ENCODE results near the gene AVPR2. TPM values are rescaled to one million over a fixed set of nuclear protein-coding genes. Genes with fewer than 3 reads are reported as not detected.

The AVPR2 gene
- total and polyA plus RNA-seq, 9 of the 15 experiments (the other 6 are each of a cell fraction or from before 2014, with no cell fraction given) = not detected

GRCh38 chrX:153897899-153898298 is 6.6 kb upstream of the AVPR2 start (continued):
- no peak for TF ChIP-seq SRF (CRISPR knock-in tag; IDR thresholded peaks at IDR 0.05)
- TF ChIP-seq YBX1 (IDR thresholded peaks at IDR 0.05) = no peak; the same call in 1 of the 2 replicates
- no peak for TF ChIP-seq NR1H2 (CRISPR knock-in tag; IDR thresholded peaks at IDR 0.05)
- peak; percentile 95 for TF ChIP-seq SMARCE1 (IDR thresholded peaks at IDR 0.05)
- peak; percentile 63 for TF ChIP-seq FOSL1 (tag; conservative IDR thresholded peaks at IDR 0.05)
- TF ChIP-seq ARID1B (IDR thresholded peaks at IDR 0.05) = peak; percentile 99
- TF ChIP-seq ARNT (IDR thresholded peaks at IDR 0.05) = peak; percentile 97 to 98
- no peak for TF ChIP-seq SNIP1 (IDR thresholded peaks at IDR 0.05; ENCODE audit: low read depth)
- no peak for TF ChIP-seq ZBTB1 (CRISPR knock-in tag; IDR thresholded peaks at IDR 0.05; ENCODE audit: borderline replicate concordance, low read depth)
- TF ChIP-seq ZNF165 (CRISPR knock-in tag; IDR thresholded peaks at IDR 0.05; ENCODE audit: borderline replicate concordance) = no peak
- peak; percentile 55 for TF ChIP-seq MYC (IDR thresholded peaks at IDR 0.05; ENCODE audit: low read depth, low read length)
- TF ChIP-seq MYC (CRISPR knock-in tag; IDR thresholded peaks at IDR 0.05; ENCODE audit: borderline replicate concordance, low read depth) = no peak
- TF ChIP-seq ZBTB17 (CRISPR knock-in tag; IDR thresholded peaks at IDR 0.05) = peak; percentile 52; the same call in 1 of the 2 replicates
- TF ChIP-seq, protein P1, sequence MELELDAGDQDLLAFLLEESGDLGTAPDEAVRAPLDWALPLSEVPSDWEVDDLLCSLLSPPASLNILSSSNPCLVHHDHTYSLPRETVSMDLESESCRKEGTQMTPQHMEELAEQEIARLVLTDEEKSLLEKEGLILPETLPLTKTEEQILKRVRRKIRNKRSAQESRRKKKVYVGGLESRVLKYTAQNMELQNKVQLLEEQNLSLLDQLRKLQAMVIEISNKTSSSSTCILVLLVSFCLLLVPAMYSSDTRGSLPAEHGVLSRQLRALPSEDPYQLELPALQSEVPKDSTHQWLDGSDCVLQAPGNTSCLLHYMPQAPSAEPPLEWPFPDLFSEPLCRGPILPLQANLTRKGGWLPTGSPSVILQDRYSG (tag; conservative IDR thresholded peaks at IDR 0.05; ENCODE audit: low read depth) = 0 out of 2 replicates have a peak, but pooled peaks have one; percentile 50
- no peak for TF ChIP-seq ZNF23 (CRISPR knock-in tag; IDR thresholded peaks at IDR 0.05)
- peak; percentile 76; the same call in 1 of the 2 replicates for TF ChIP-seq MYNN (IDR thresholded peaks at IDR 0.05)
- no peak for TF ChIP-seq MYNN (CRISPR knock-in tag; IDR thresholded peaks at IDR 0.05)
- no peak for TF ChIP-seq NELFE (IDR thresholded peaks at IDR 0.05; ENCODE audit: insufficient read depth, insufficient read length)
- TF ChIP-seq PKNOX1 (IDR thresholded peaks at IDR 0.05) = peak; percentile 39
- TF ChIP-seq MEF2A (IDR thresholded peaks at IDR 0.05; ENCODE audit: control insufficient read depth, low read depth, low read length) = peak; percentile 25; the same call in 1 of the 2 replicates
- peak in 1 of 2 experiments; percentile 29; a peak in 1 of 4 replicates for TF ChIP-seq FOXA3 (CRISPR knock-in tag; conservative IDR thresholded peaks at IDR 0.05 in 1 of 2, IDR thresholded peaks at IDR 0.05 in 1 of 2)
- no peak for TF ChIP-seq PRPF4 (IDR thresholded peaks at IDR 0.05; ENCODE audit: insufficient read depth, low read depth, low read length, poor library complexity, severe bottlenecking)
- TF ChIP-seq, protein P2, sequence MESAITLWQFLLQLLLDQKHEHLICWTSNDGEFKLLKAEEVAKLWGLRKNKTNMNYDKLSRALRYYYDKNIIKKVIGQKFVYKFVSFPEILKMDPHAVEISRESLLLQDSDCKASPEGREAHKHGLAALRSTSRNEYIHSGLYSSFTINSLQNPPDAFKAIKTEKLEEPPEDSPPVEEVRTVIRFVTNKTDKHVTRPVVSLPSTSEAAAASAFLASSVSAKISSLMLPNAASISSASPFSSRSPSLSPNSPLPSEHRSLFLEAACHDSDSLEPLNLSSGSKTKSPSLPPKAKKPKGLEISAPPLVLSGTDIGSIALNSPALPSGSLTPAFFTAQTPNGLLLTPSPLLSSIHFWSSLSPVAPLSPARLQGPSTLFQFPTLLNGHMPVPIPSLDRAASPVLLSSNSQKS (CRISPR knock-in tag; IDR thresholded peaks at IDR 0.05) = no peak
- TF ChIP-seq, protein P3, sequence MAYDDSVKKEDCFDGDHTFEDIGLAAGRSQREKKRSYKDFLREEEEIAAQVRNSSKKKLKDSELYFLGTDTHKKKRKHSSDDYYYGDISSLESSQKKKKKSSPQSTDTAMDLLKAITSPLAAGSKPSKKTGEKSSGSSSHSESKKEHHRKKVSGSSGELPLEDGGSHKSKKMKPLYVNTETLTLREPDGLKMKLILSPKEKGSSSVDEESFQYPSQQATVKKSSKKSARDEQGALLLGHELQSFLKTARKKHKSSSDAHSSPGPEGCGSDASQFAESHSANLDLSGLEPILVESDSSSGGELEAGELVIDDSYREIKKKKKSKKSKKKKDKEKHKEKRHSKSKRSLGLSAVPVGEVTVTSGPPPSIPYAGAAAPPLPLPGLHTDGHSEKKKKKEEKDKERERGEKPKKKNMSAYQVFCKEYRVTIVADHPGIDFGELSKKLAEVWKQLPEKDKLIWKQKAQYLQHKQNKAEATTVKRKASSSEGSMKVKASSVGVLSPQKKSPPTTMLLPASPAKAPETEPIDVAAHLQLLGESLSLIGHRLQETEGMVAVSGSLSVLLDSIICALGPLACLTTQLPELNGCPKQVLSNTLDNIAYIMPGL (CRISPR knock-in tag; IDR thresholded peaks at IDR 0.05) = no peak
- TF ChIP-seq ZFPM2 (CRISPR knock-in tag; IDR thresholded peaks at IDR 0.05) = no peak
- TF ChIP-seq ARHGAP35 (IDR thresholded peaks at IDR 0.05; ENCODE audit: partially characterized antibody) = no peak
- TF ChIP-seq CREM (IDR thresholded peaks at IDR 0.05; ENCODE audit: low read depth) = peak; percentile 43; the same call in 1 of the 2 replicates

Data from K562 (cell line).